K562 (cell line): ENCODE measurements around the gene SH3PXD2B. TPM values are rescaled to one million over a fixed set of nuclear protein-coding genes. Genes with fewer than 3 reads are reported as not detected.
"Not testable (repeated sequence)": the region's sequence is repeated elsewhere in the genome, so short reads cannot be mapped to it uniquely, and the experiment has no call there.

Experiments used
- ATAC-seq: fragments of 200-7000 bp; cut with Tn5 transposase; 3 replicates; pipeline ENCODE4 v1.9.1; 2020; ENCODE audit warnings: moderate library complexity
- BruUV-seq: library from RNA; stranded (reverse); fragments of 400-500 nt; replicated peaks from 2 replicates; lab custom pipeline; 2021; lab: Mats Ljungman, UMichigan
- CTCF ChIA-PET: fragments of 300-600 bp; formaldehyde crosslinking; extraction: SDS; loops from one replicate; lab custom pipeline; 2021; ENCODE audit warnings: low intra/inter-chr PET ratio; lab: Yijun Ruan, JAX
- POLR2A ChIA-PET: fragments of 300-600, 350-650 bp; sonication (Branson Sonifier 250); formaldehyde crosslinking; extraction: SDS; loops from one replicate; lab custom pipeline; 2021; ENCODE audit warnings: antibody characterized with exemption, inconsistent platforms; lab: Yijun Ruan, JAX
- DNase-seq, 4 experiments: peaks; one replicate each; pipeline versions ENCODE4 v3.0.0 to v3.0.0-alpha.2; 2011 to 2018; ENCODE audit warnings: low spot score in 3 of 4, mixed read lengths in 3 of 4; ENCODE audit errors: extremely low read depth in 1 of 4
- FAIRE-seq: peaks from 2 replicates; lab custom pipeline; 2011; peaks lifted over from hg19 to GRCh38; lab: Jason Lieb, UNC
- H2AFZ ChIP-seq: 2 replicates; pipeline ENCODE4 v1.6.0; 2011; ENCODE audit warnings: low read depth, low read length, control low read depth, inconsistent platforms
- H3K27ac ChIP-seq: fragments of 200-600 bp; 3 replicates; pipeline ENCODE4 v1.8.0; 2011; ENCODE audit warnings: low read depth, mild to moderate bottlenecking, control low read depth, inconsistent platforms, low read length, moderate library complexity, mixed read lengths; ENCODE audit errors: extremely low read depth
- H3K27me3 ChIP-seq, 2 experiments: fragments of 300-600 bp in 1 of 2; 2 replicates in 1 of 2; 3 replicates in 1 of 2; pipeline versions ENCODE4 v1.6.0 to v1.8.0; 2011; ENCODE audit warnings: inconsistent platforms in 2 of 2, low read length in 2 of 2, mild to moderate bottlenecking in 1 of 2, mixed read lengths in 1 of 2, moderate library complexity in 1 of 2; ENCODE audit not compliant: control insufficient read depth in 2 of 2, insufficient read depth in 2 of 2
- H3K36me3 ChIP-seq: fragments of 300-600 bp; 3 replicates; pipeline ENCODE4 v1.8.0; 2011; ENCODE audit warnings: mild to moderate bottlenecking, low read length, inconsistent platforms; ENCODE audit not compliant: control insufficient read depth, insufficient read depth
- H3K4me1 ChIP-seq, 2 experiments: fragments of 200-600 bp in 1 of 2; replicated peaks in 1 of 2; 2 replicates in 1 of 2; 3 replicates in 1 of 2; pipeline versions ENCODE4 v1.5.1 to v1.8.0; 2011; ENCODE audit warnings: inconsistent platforms in 2 of 2, low read length in 2 of 2, mild to moderate bottlenecking in 1 of 2, mixed read lengths in 1 of 2, moderate library complexity in 1 of 2; ENCODE audit not compliant: control insufficient read depth in 2 of 2, insufficient read depth in 2 of 2
- H3K4me2 ChIP-seq: 2 replicates; pipeline ENCODE4 v1.6.1; 2011; ENCODE audit warnings: low read length, control low read depth, inconsistent platforms, mixed read lengths; ENCODE audit not compliant: insufficient read depth
- H3K4me3 ChIP-seq: fragments of 200-600 bp; sonication (generic), shearing (Covaris generic); 2 replicates; pipeline ENCODE4 v1.5.1; 2016; ENCODE audit warnings: control low read depth, inconsistent platforms
- H3K79me2 ChIP-seq: fragments of 200-600 bp; 3 replicates; pipeline ENCODE4 v1.8.0; 2011; ENCODE audit warnings: low read length, inconsistent platforms; ENCODE audit not compliant: control insufficient read depth, insufficient read depth
- H3K9ac ChIP-seq, 2 experiments: 2 replicates each; pipeline versions ENCODE4 v1.6.0 to v1.6.1; 2011; ENCODE audit warnings: low read depth in 2 of 2, low read length in 2 of 2, control low read depth in 1 of 2, inconsistent platforms in 1 of 2, mild to moderate bottlenecking in 1 of 2, mixed read lengths in 1 of 2; ENCODE audit not compliant: insufficient read depth in 1 of 2
- H3K9me1 ChIP-seq: one replicate; pipeline ENCODE4 v1.6.0; 2011; ENCODE audit warnings: inconsistent platforms, mild to moderate bottlenecking, low read length, moderate library complexity; ENCODE audit not compliant: control insufficient read depth, insufficient read depth
- H3K9me3 ChIP-seq: replicated peaks from 2 replicates; pipeline ENCODE4 v1.5.1; 2011; ENCODE audit warnings: low read depth, low read length, inconsistent platforms; ENCODE audit not compliant: control insufficient read depth, insufficient read depth
- H4K20me1 ChIP-seq: replicated peaks from 2 replicates; pipeline ENCODE4 v1.6.1; 2011; ENCODE audit warnings: low read length, inconsistent platforms, mixed read lengths; ENCODE audit not compliant: control insufficient read depth, insufficient read depth
- ATF3 ChIP-seq, 2 experiments: fragments of 450-650 bp in 1 of 2; sonication (generic) in 1 of 2; formaldehyde crosslinking in 1 of 2; IDR thresholded peaks in 1 of 2; conservative IDR thresholded peaks in 1 of 2; 2 replicates each; pipeline versions ENCODE4 v1.6.1 to v1.8.1; 2016 to 2023; ENCODE audit warnings: mild to moderate bottlenecking in 2 of 2, moderate library complexity in 2 of 2, inconsistent platforms in 1 of 2, missing genetic modification reagents in 1 of 2
- CHD2 ChIP-seq: IDR thresholded peaks from 2 replicates; pipeline ENCODE4 v1.6.1; 2011; ENCODE audit warnings: low read depth, low read length
- L3MBTL2 ChIP-seq: fragments of 450-650 bp; IDR thresholded peaks from 2 replicates; pipeline ENCODE4 v1.6.1; 2016; ENCODE audit warnings: mild to moderate bottlenecking, moderate library complexity
- MECOM ChIP-seq: fragments of 250-450 bp; sonication (Bioruptor Pico); IDR thresholded peaks from 2 replicates; pipeline ENCODE4 v1.8.0; 2022; ENCODE audit warnings: inconsistent platforms
- ZC3H4 ChIP-seq: sonication (generic); formaldehyde crosslinking; IDR thresholded peaks from 2 replicates; pipeline ENCODE4 v1.9.0; 2021; ENCODE audit warnings: missing genetic modification reagents, borderline replicate concordance
- WGBS: fragments of 100-300 bp; shearing (Covaris generic); methylation state at CpG from one replicate; pipeline ENCODE4 v1.1.6; 2016; ENCODE audit warnings: low coverage, mixed read lengths; ENCODE audit not compliant: insufficient coverage; ENCODE audit errors: missing lambda C conversion rate; 5-methylcytosine and 5-hydroxymethylcytosine counted together
- in situ Hi-C: fragments of 300-500 bp; cut with MboI; formaldehyde crosslinking; loops from 4 replicates; pipeline ENCODE4 v1.15.0; 2018; ENCODE audit warnings: inconsistent platforms, mixed read lengths
- intact Hi-C: fragments of 100-400 bp; cut with micrococcal nuclease; formaldehyde crosslinking; loops from 2 replicates; pipeline ENCODE4 v1.14.2; 2022
- polyA plus RNA-seq, 8 experiments: library from polyadenylated mRNA; depleted of rRNA in 4 of 8; stranded (reverse) in 5 of 8; unstranded in 3 of 8; fragments of >200 nt; fragmentation: Nextera tagmentation in 2 of 8; fragmentation: Illumina TruSeq in 1 of 8; extraction: Ambion mirVana in 2 of 8; extraction: Trizol in 1 of 8; gene quantifications; 2 replicates each; pipeline versions ENCODE4 v1.2.1 to v1.2.3, GENCODE V29; 2011 to 2014; ENCODE audit warnings: inconsistent platforms in 1 of 8, missing spikeins in 1 of 8
- total RNA-seq, 7 experiments: library from RNA; depleted of rRNA in 6 of 7; stranded (reverse); fragments of >200 nt in 6 of 7; fragmentation: Illumina TruSeq in 2 of 7; extraction: Trizol in 2 of 7; gene quantifications; 2 replicates each; pipeline versions ENCODE4 v1.2.1 to v1.2.3, GENCODE V29; 2011 to 2021; ENCODE audit warnings: low replicate concordance in 1 of 7

The SH3PXD2B gene
- total and polyA plus RNA-seq, 9 of the 15 experiments (the other 6 are each of a cell fraction or from before 2014, with no cell fraction given): 0.04 to 0.66 (median 0.19) TPM

GRCh38 chr5:172350212-172351181 is 103.8 kb downstream of the SH3PXD2B start:
- FAIRE-seq: no peak

DNA sequence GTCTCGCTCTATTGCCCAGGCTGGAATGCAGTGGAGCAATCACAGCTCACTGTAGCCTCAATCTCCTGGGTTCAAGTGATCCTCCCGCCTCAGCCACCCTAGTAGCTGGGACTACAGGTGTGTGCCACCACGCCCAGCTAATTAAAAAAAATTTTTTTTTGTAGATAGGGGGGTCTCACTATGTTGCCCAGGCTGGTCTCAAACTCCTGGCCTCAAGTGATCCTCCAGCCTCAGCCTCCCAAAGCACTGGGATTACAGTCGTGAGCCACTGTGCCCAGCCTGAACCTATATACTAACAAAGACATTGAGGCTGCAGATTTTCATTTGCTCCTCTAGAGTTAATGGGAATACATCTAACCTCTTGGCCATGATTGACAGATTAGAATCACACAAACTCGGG is 105.6 kb downstream of the SH3PXD2B start:
- H4K20me1 ChIP-seq, H3K79me2 ChIP-seq, intact Hi-C loops, FAIRE-seq, BruUV-seq, H3K36me3 ChIP-seq, H3K4me2 ChIP-seq, CTCF ChIA-PET, H3K4me3 ChIP-seq, H3K27ac ChIP-seq, H3K9me3 ChIP-seq, ATAC-seq, H3K4me1 ChIP-seq, in situ Hi-C loops, H3K9me1 ChIP-seq, H2AFZ ChIP-seq, H3K9ac ChIP-seq, DNase-seq: not testable (repeated sequence)
- peaks cover 24 to 52% of the 10 kb centered on the region in 2 experiments; a peak in 4 of 5 replicates for H3K27me3 ChIP-seq
- WGBS: 0% methylated on average over 5 of the region's 5 CpGs
- POLR2A ChIA-PET: interaction anchor here (1.0 kb wide), 1 partner anchor 22 kb away, joined by 4 read pairs; no protein-coding TSS in a partner anchor

More at GRCh38 chr5:172350212-172351181, 103.8 kb downstream of the SH3PXD2B start:
- no TSS peak for BruUV-seq
- Histone ChIP-seq H3K27ac (no peak overlapping the region), H3K79me2 (no peaks in the 10 kb centered on the region), H3K4me2 (no peak overlapping the region), H3K9ac (no peak overlapping the region), H3K27me3 (peaks cover 33 to 69% of the 10 kb centered on the region in 2 experiments), H3K4me3 (no peak overlapping the region), H2AFZ (no peak overlapping the region), H3K4me1 (no peaks in the 10 kb centered on the region; a peak in 1 of 5 replicates), H4K20me1 (no peaks in the 10 kb centered on the region), H3K9me3 (no peaks in the 10 kb centered on the region), H3K9me1 (no peaks in the 10 kb centered on the region), H3K36me3 (no peaks in the 10 kb centered on the region)
- POLR2A ChIA-PET: interaction anchor here (0.6 kb wide), 1 partner anchor 309 kb away, joined by 3 read pairs; no protein-coding TSS in a partner anchor
- DNase-seq (no peak), ATAC-seq (no peak)
- in situ Hi-C loops (no loop called here), intact Hi-C loops (no loop called here)
- TF ChIP-seq MECOM (CRISPR knock-in tag) (no peak), CHD2 (no peak), ATF3 (IDR thresholded peaks at IDR 0.05) (no peak), ATF3 (CRISPR knock-in tag; conservative IDR thresholded peaks at IDR 0.05) (no peak), L3MBTL2 (no peak), ZC3H4 (CRISPR knock-in tag) (no peak)
- 2% methylated on average over 21 of the region's 26 CpGs for WGBS
- CTCF ChIA-PET: no interaction called here
